HL-60 (cell line): ENCODE results near the gene IL4.

Experiments
- DNase-seq, 2 experiments: peaks; one replicate each; pipeline ENCODE4 v3.0.0-alpha.2; 2010 to 2020; ENCODE audit warnings: low read depth in 1 of 2, low spot score in 1 of 2
- H3K27ac ChIP-seq: fragments of 250-450 bp; sonication (Bioruptor Pico); replicated peaks from 2 replicates; pipeline ENCODE4 v1.5.1; 2020; ENCODE audit warnings: mild to moderate bottlenecking, moderate library complexity
- H3K27me3 ChIP-seq: fragments of 250-450 bp; sonication (Bioruptor Pico); 2 replicates; pipeline ENCODE4 v1.5.1; 2021; ENCODE audit warnings: mild to moderate bottlenecking, moderate library complexity; ENCODE audit not compliant: insufficient read depth, poor library complexity, severe bottlenecking
- H3K4me3 ChIP-seq: replicated peaks from 2 replicates; pipeline ENCODE4 v1.5.1; 2011; ENCODE audit warnings: mild to moderate bottlenecking, control low read depth, low read length; ENCODE audit not compliant: insufficient read depth
- CTCF ChIP-seq: IDR thresholded peaks from one replicate; pipeline ENCODE4 v1.5.1; 2011; ENCODE audit warnings: low read length, control low read depth, inconsistent platforms; ENCODE audit not compliant: insufficient read depth
- GABPA ChIP-seq: IDR thresholded peaks from 2 replicates; pipeline ENCODE4 v1.6.1; 2012; ENCODE audit warnings: low read depth
- POLR2AphosphoS5 ChIP-seq: IDR thresholded peaks from 2 replicates; pipeline ENCODE4 v1.6.1; 2012; ENCODE audit warnings: low read depth
- SPI1 ChIP-seq: IDR thresholded peaks from 2 replicates; pipeline ENCODE4 v1.6.1; 2012; ENCODE audit warnings: low read depth, mild to moderate bottlenecking, borderline replicate concordance
- TF ChIP-seq, protein P1 (sequence below): IDR thresholded peaks from 2 replicates; pipeline ENCODE4 v1.6.1; 2012; ENCODE audit warnings: low read depth; ENCODE audit not compliant: insufficient replicate concordance

Gene IL4

GRCh38 chr5:132725745-132726144 lies 52.0 kb downstream of the IL4 start:
- DNase-seq = no peak
- H3K4me3 ChIP-seq = no peak overlapping the region
- H3K27me3 ChIP-seq = no peaks in the 10 kb centered on the region
- TF ChIP-seq CTCF (no peak), POLR2AphosphoS5 (no peak), SPI1 (no peak), GABPA (no peak)
- TF ChIP-seq, protein P1, sequence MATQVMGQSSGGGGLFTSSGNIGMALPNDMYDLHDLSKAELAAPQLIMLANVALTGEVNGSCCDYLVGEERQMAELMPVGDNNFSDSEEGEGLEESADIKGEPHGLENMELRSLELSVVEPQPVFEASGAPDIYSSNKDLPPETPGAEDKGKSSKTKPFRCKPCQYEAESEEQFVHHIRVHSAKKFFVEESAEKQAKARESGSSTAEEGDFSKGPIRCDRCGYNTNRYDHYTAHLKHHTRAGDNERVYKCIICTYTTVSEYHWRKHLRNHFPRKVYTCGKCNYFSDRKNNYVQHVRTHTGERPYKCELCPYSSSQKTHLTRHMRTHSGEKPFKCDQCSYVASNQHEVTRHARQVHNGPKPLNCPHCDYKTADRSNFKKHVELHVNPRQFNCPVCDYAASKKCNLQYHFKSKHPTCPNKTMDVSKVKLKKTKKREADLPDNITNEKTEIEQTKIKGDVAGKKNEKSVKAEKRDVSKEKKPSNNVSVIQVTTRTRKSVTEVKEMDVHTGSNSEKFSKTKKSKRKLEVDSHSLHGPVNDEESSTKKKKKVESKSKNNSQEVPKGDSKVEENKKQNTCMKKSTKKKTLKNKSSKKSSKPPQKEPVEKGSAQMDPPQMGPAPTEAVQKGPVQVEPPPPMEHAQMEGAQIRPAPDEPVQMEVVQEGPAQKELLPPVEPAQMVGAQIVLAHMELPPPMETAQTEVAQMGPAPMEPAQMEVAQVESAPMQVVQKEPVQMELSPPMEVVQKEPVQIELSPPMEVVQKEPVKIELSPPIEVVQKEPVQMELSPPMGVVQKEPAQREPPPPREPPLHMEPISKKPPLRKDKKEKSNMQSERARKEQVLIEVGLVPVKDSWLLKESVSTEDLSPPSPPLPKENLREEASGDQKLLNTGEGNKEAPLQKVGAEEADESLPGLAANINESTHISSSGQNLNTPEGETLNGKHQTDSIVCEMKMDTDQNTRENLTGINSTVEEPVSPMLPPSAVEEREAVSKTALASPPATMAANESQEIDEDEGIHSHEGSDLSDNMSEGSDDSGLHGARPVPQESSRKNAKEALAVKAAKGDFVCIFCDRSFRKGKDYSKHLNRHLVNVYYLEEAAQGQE = no peak
- no peak overlapping the region for H3K27ac ChIP-seq

- Histone ChIP-seq H3K4me3 (no peak overlapping the region), H3K27me3 (no peaks in the 10 kb centered on the region), H3K27ac (no peak overlapping the region)
- no peak for TF ChIP-seq GABPA
- TF ChIP-seq SPI1 = no peak
- no peak for TF ChIP-seq CTCF
- TF ChIP-seq POLR2AphosphoS5 = no peak
- TF ChIP-seq, protein P1 = no peak
- DNase-seq = no peak
These were observed 56.1 kb downstream of the IL4 start for GRCh38 chr5:132729896-132730295.
